CD4-positive, alpha-beta T cell (primary cell): ENCODE data around the gene GRID2. TPM values are rescaled to one million over a fixed set of nuclear protein-coding genes. Genes with fewer than 3 reads are reported as not detected.

ENCODE experiments used
- ATAC-seq: fragments of 200-7000 bp; cut with Tn5 transposase; one replicate; pipeline ENCODE4 v1.10.0; 2022; ENCODE audit warnings: mild to moderate bottlenecking; ENCODE audit not compliant: poor library complexity
- CTCF ChIA-PET: fragments of 350-600 bp; sonication (Branson Sonifier 250); formaldehyde crosslinking; loops from one replicate; lab custom pipeline; 2021; ENCODE audit warnings: antibody characterized with exemption, inconsistent platforms; lab: Charles Lee
- POLR2A ChIA-PET: fragments of 350-600 bp; sonication (Branson Sonifier 250); formaldehyde crosslinking; loops from one replicate; lab custom pipeline; 2021; ENCODE audit warnings: antibody characterized with exemption, inconsistent platforms; lab: Charles Lee
- DNase-seq, 14 experiments: peaks; one replicate each; pipeline ENCODE4 v3.0.0-alpha.2; 2013 to 2020; ENCODE audit warnings: mixed read lengths in 2 of 14
- H3K27ac ChIP-seq, 2 donors: one replicate each; pipeline versions ENCODE4 v1.5.1 to v1.7.0; 2013; ENCODE audit warnings: low read length in 2 of 2, low read depth in 1 of 2, mild to moderate bottlenecking in 1 of 2
- H3K27me3 ChIP-seq, 2 experiments: 1 replicate in 1 of 2; 2 replicates in 1 of 2; pipeline versions ENCODE4 v1.6.1 to v1.7.0; 2013; ENCODE audit warnings: low read length in 2 of 2, control low read depth in 1 of 2, mild to moderate bottlenecking in 1 of 2, moderate library complexity in 1 of 2; ENCODE audit not compliant: insufficient read depth in 2 of 2, control insufficient read depth in 1 of 2
- H3K36me3 ChIP-seq: one replicate; pipeline ENCODE4 v1.6.1; 2013; ENCODE audit warnings: low read length, control low read depth; ENCODE audit not compliant: insufficient read depth
- H3K4me1 ChIP-seq: one replicate; pipeline ENCODE4 v1.6.1; 2013; ENCODE audit warnings: low read length, control low read depth; ENCODE audit not compliant: insufficient read depth
- H3K4me3 ChIP-seq: one replicate; pipeline ENCODE4 v1.5.1; 2013; ENCODE audit warnings: mild to moderate bottlenecking, low read length, moderate library complexity
- H3K9me3 ChIP-seq, 2 experiments: 1 replicate in 1 of 2; 2 replicates in 1 of 2; pipeline versions ENCODE4 v1.6.1 to v1.7.0; 2013; ENCODE audit warnings: low read length in 2 of 2, mild to moderate bottlenecking in 2 of 2, control low read depth in 1 of 2, moderate library complexity in 1 of 2; ENCODE audit not compliant: control insufficient read depth in 1 of 2, insufficient read depth in 1 of 2
- H3K27ac Mint-ChIP-seq: one replicate; pipeline ENCODE4 v1.8.0; 2020; ENCODE audit warnings: mixed read lengths
- H3K27me3 Mint-ChIP-seq: one replicate; pipeline ENCODE4 v1.8.0; 2021; ENCODE audit warnings: mixed read lengths
- H3K36me3 Mint-ChIP-seq: one replicate; pipeline ENCODE4 v1.8.0; 2021; ENCODE audit warnings: low read depth, mixed read lengths
- H3K4me1 Mint-ChIP-seq: one replicate; pipeline ENCODE4 v1.8.0; 2021; ENCODE audit warnings: low read depth, mixed read lengths
- H3K4me3 Mint-ChIP-seq: one replicate; pipeline ENCODE4 v1.8.0; 2020; ENCODE audit warnings: mild to moderate bottlenecking, mixed read lengths
- H3K9me3 Mint-ChIP-seq: one replicate; pipeline ENCODE4 v1.8.0; 2020; ENCODE audit warnings: mixed read lengths
- intact Hi-C, 2 experiments: fragments of 100-400 bp; cut with DNase I in 1 of 2; cut with micrococcal nuclease in 1 of 2; formaldehyde crosslinking; loops; one replicate each; pipeline versions ENCODE4 v1.15.1 to v1.9.0; 2023 to 2025; cut with DNase I, micrococcal nuclease
- total RNA-seq, 174 experiments: library from RNA in 2 of 174; stranded (reverse) in 2 of 174; gene quantifications; one replicate each; pipeline ENCODE4 v1.2.3 and lab custom pipeline; 2021 to 2026
- TF ChIP-seq, protein P1 (sequence below): fragments of 200-600 bp; IDR thresholded peaks from one replicate; pipeline ENCODE4 v1.8.0; 2022; ENCODE audit warnings: antibody characterized with exemption, mild to moderate bottlenecking

GRID2 gene
- total RNA-seq, 2 experiments from 2014 or later = not detected

DNA sequence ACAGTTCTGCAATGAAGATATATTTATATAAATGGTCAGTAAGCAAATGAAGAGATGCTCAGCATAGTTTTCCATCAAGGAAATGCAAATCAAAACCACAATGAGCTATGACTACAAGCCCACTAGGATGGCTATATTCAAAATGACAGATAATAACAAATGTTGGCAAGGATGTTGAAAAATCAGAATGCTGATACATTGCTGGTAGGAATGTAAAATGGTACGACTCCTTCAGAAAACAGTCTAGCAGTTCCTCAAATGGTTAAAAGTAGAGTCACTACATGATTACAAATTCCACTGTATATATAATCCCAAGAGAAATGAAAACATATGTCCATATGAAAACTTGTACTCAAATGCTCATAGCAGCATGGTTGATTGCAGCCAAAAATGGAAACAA lies 1099.8 kb downstream of the GRID2 start:
- Histone ChIP-seq H3K4me3 (no peak overlapping the region), H3K27ac (no peak overlapping the region), H3K9me3 (no peaks in the 10 kb centered on the region), H3K4me1 (no peaks in the 10 kb centered on the region), H3K27me3 (no peaks in the 10 kb centered on the region), H3K36me3 (no peaks in the 10 kb centered on the region)
- Mint-ChIP-seq H3K36me3 (no peaks in the 10 kb centered on the region), H3K27ac (no peak overlapping the region), H3K4me1 (no peaks in the 10 kb centered on the region), H3K9me3 (no peaks in the 10 kb centered on the region), H3K4me3 (no peak overlapping the region), H3K27me3 (no peaks in the 10 kb centered on the region)
- DNase-seq (no peak), ATAC-seq (no peak)
- intact Hi-C loops = no loop called here
- CTCF ChIA-PET = no interaction called here
- TF ChIP-seq, protein P1, sequence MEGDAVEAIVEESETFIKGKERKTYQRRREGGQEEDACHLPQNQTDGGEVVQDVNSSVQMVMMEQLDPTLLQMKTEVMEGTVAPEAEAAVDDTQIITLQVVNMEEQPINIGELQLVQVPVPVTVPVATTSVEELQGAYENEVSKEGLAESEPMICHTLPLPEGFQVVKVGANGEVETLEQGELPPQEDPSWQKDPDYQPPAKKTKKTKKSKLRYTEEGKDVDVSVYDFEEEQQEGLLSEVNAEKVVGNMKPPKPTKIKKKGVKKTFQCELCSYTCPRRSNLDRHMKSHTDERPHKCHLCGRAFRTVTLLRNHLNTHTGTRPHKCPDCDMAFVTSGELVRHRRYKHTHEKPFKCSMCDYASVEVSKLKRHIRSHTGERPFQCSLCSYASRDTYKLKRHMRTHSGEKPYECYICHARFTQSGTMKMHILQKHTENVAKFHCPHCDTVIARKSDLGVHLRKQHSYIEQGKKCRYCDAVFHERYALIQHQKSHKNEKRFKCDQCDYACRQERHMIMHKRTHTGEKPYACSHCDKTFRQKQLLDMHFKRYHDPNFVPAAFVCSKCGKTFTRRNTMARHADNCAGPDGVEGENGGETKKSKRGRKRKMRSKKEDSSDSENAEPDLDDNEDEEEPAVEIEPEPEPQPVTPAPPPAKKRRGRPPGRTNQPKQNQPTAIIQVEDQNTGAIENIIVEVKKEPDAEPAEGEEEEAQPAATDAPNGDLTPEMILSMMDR = no peak
- POLR2A ChIA-PET = no interaction called here

DNA sequence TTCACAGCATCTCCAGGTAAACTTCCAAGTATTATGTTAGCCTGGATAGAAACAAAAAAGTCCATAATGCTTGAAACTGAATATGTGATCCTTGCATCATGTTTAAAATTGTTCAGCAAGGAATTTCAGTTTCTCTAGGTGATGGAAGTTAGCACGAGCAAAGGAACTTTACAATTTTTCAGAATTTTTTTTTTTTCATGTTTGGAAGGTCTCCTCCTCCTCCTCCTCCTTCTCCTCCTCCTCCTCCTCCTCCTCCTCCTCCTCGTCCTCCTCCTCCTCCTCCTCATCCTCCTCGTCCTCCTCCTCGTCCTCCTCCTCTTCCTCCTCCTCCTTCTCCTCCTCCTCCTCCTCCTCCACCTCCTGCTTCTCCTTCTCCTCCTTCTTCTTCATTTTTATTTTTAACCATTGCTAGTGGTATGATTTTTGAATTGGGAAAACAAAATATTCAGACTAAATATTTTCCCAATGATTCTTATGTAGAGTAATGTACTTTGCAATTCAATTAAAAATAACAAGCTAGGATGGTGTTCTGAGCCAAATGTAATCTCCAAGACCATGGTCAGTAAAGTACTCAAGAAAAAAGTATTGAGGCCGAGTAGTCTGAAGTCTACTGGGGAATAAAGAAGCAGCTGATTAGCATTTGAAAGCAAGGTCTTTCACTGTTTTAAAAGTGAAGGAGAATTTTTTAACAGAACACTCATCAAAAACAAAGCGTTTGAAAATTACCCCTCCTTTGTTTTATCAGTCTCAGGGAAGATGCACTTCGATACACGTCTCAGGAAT lies 1103.9 kb downstream of the GRID2 start:
- DNase-seq (no peak), ATAC-seq (no peak)
- no peaks in the 10 kb centered on the region for H3K27me3 ChIP-seq
- intact Hi-C loops = no loop called here
- TF ChIP-seq, protein P1 = no peak
- H3K4me1 Mint-ChIP-seq = no peaks in the 10 kb centered on the region
- no peak overlapping the region for H3K27ac ChIP-seq
- no peak overlapping the region for H3K4me3 Mint-ChIP-seq
- no peak overlapping the region for H3K27ac Mint-ChIP-seq
- no peaks in the 10 kb centered on the region for H3K9me3 ChIP-seq
- no peaks in the 10 kb centered on the region for H3K36me3 Mint-ChIP-seq
- no peaks in the 10 kb centered on the region for H3K9me3 Mint-ChIP-seq
- no peaks in the 10 kb centered on the region for H3K27me3 Mint-ChIP-seq
- no peaks in the 10 kb centered on the region for H3K36me3 ChIP-seq
- no peaks in the 10 kb centered on the region for H3K4me1 ChIP-seq
- H3K4me3 ChIP-seq = no peak overlapping the region
- POLR2A ChIA-PET = no interaction called here
- CTCF ChIA-PET = no interaction called here

DNA sequence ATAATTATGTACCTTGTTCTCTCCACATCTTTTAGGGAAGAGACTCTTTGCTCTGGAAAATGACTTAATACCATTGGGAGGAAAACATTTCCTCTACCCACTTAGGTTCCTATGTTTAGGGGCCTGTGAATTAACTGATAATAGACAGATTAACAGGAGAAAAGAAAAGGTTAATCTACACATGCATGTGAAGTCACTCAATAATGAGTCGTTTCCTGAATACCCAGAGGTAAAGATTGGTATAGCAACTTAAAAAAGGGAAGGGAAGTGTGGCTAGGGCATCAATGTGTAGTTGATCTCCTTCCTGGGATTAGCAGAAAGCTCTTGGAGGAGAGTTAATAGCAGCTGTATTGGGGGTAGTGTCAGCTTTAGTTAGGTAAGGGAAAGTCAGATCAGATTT lies 1105.3 kb downstream of the GRID2 start:
- Mint-ChIP-seq H3K36me3 (no peaks in the 10 kb centered on the region), H3K4me1 (no peaks in the 10 kb centered on the region), H3K4me3 (no peak overlapping the region), H3K27ac (no peak overlapping the region), H3K9me3 (no peaks in the 10 kb centered on the region), H3K27me3 (no peaks in the 10 kb centered on the region)
- intact Hi-C loops = no loop called here
- Histone ChIP-seq H3K27me3 (no peaks in the 10 kb centered on the region), H3K9me3 (no peaks in the 10 kb centered on the region), H3K4me1 (no peaks in the 10 kb centered on the region), H3K27ac (no peak overlapping the region), H3K36me3 (no peaks in the 10 kb centered on the region), H3K4me3 (no peak overlapping the region)
- no peak for DNase-seq
- POLR2A ChIA-PET = no interaction called here
- TF ChIP-seq, protein P1 = no peak
- no peak for ATAC-seq
- CTCF ChIA-PET = no interaction called here
